Heart left ventricle (tissue), 16 donors: Measurements from ENCODE around the gene MAPKAPK3. TPM values are rescaled to one million over a fixed set of nuclear protein-coding genes. Genes with fewer than 3 reads are reported as not detected.

ENCODE experiments used
- ATAC-seq, 4 donors: fragments of 200-7000 bp; cut with Tn5 transposase; one replicate each; pipeline ENCODE4 v1.9.1; 2020 to 2022; ENCODE audit warnings: moderate library complexity in 4 of 4, mild to moderate bottlenecking in 3 of 4, moderate number of reproducible peaks in 1 of 4
- DNase-seq, 5 donors: peaks; one replicate each; pipeline ENCODE4 v3.0.0-alpha.2; 2020
- H3K27ac ChIP-seq, 12 donors: fragments of 200-600 bp; sonication (generic) in 4 of 12; one replicate each; pipeline versions ENCODE4 v1.5.0 to v1.8.0; 2016 to 2022; ENCODE audit warnings: mild to moderate bottlenecking in 2 of 12
- H3K27me3 ChIP-seq, 9 donors: fragments of 200-600 bp; sonication (generic) in 2 of 9; one replicate each; pipeline versions ENCODE4 v1.5.1 to v1.8.0; 2016 to 2022; ENCODE audit warnings: mild to moderate bottlenecking in 3 of 9
- H3K36me3 ChIP-seq, 9 donors: fragments of 200-600 bp; sonication (generic) in 2 of 9; one replicate each; pipeline versions ENCODE4 v1.5.0 to v1.8.0; 2018 to 2022; ENCODE audit warnings: mild to moderate bottlenecking in 2 of 9
- H3K4me1 ChIP-seq, 12 donors: fragments of 200-600 bp; sonication (generic) in 4 of 12; one replicate each; pipeline versions ENCODE4 v1.5.0 to v1.8.0; 2016 to 2022; ENCODE audit warnings: mild to moderate bottlenecking in 3 of 12
- H3K4me3 ChIP-seq, 12 donors: fragments of 200-600 bp; sonication (generic) in 4 of 12; one replicate each; pipeline versions ENCODE4 v1.5.0 to v1.8.0; 2017 to 2022; ENCODE audit warnings: mild to moderate bottlenecking in 9 of 12, moderate library complexity in 4 of 12
- H3K9me3 ChIP-seq, 12 donors: fragments of 200-600 bp; sonication (generic) in 4 of 12; one replicate each; pipeline versions ENCODE4 v1.5.0 to v1.8.0; 2016 to 2022; ENCODE audit warnings: mild to moderate bottlenecking in 1 of 12
- POLR2A ChIP-seq, 2 donors: fragments of 450-650 bp; IDR thresholded peaks; one replicate each; pipeline ENCODE4 v1.6.1; 2017; ENCODE audit warnings: antibody characterized with exemption in 2 of 2, mild to moderate bottlenecking in 2 of 2, moderate library complexity in 2 of 2
- WGBS, 4 donors: extraction: QIAGEN DNeasy Blood & Tissue Kit in 2 of 4; methylation state at CpG; one replicate each; pipeline versions ENCODE4 v1.1.5 to v1.1.7; 2013 to 2018; 5-methylcytosine and 5-hydroxymethylcytosine counted together
- intact Hi-C, 10 donors: fragments of 100-400 bp; cut with DNase I; formaldehyde crosslinking; loops; one replicate each; pipeline versions ENCODE4 v1.11.1 to v1.14.2; 2022
- long read RNA-seq, 3 donors: library from polyadenylated mRNA; unstranded; transcript quantifications; one replicate each; pipeline ENCODE4 v2.0.0, GENCODE V29; 2020 to 2021
- polyA plus RNA-seq, 2 donors: library from polyadenylated mRNA; stranded (reverse); fragments of 200-250 nt; gene quantifications; one replicate each; pipeline ENCODE4 v1.2.3, GENCODE V29; 2013
- total RNA-seq, 9 donors: library from RNA; depleted of rRNA in 2 of 9; stranded (reverse); fragments of >200 nt in 2 of 9; fragmentation: NEBNext Ultra II Directional in 3 of 9; extraction: Animal tissue kit (Norgen Biotek cat#: 25700) in 3 of 9; gene quantifications; one replicate each; pipeline versions ENCODE4 v1.1.0 to v1.2.4, GENCODE V29; 2016 to 2023
- TF ChIP-seq, protein P1 (sequence below), 12 donors: fragments of 200-600 bp; sonication (generic) in 4 of 12; IDR thresholded peaks; one replicate each; pipeline versions ENCODE4 v1.5.0 to v1.8.0; 2018 to 2022; ENCODE audit warnings: antibody characterized with exemption in 12 of 12, mild to moderate bottlenecking in 5 of 12
- donor health status: ischemic (EF 13 %, LVEDD 7.1; RV severe dilation, severe dysfunction).
- donor health status: healthy with polysubstance abuse.
- donor health status: DM: no; HTN: yes; CAD: no.
- donor health status: DM: no; HTN: no; CAD: no.
- donor health status: ischemic (EF 25% LVEDD 6.9; RV normal size, moderate dysfunction).
- donor health status: ischemic (EF 25% LVEDD 5.7; RV mildly dilated, moderate dysfunction).
- donor health status: healthy.
- donor health status: DM: yes; HTN: yes; CAD: no.
- donor health status: ischemic (EF 35%, LVEDD 5.7; RV mildly dilated, moderate dysfunction).
- donor health status: nonischemic (EF 11% LVEDD 7.7; RV severe dilation, severe dysfunction).
- donor health status: DM: yes; HTN: yes; CAD: no.
- donor health status: PGD.
- donor health status: ischemic (EF 29% LVEDD 5.4; RV normal size, mild dysfunction).
- donor health status: nonischemic (EF 23%, LVEDD 6.1; RV moderate dilation, normal function).

MAPKAPK3 gene
- total RNA-seq = 100 to 1,000 TPM; 239 to 398 (median 316) TPM
- polyA plus RNA-seq = 100 to 1,000 TPM; 226 to 247 TPM
- long read RNA-seq, donor 1, transcript MAPKAPK3-208 (11 exons, 2,563 nt) = minor isoform, 135 of 938 reads
- long read RNA-seq, donor 1, transcript MAPKAPK3-201 (11 exons, 2,500 nt) = major isoform, 332 of 938 reads
- long read RNA-seq, donor 1, partial matches to known transcripts = 436 of 938 reads
- long read RNA-seq, donor 1, other reads (novel, unspliced or antisense) = 33 of 938 reads
- long read RNA-seq, donor 2, transcript MAPKAPK3-201 (11 exons, 2,500 nt) = major isoform, 774 of 1,777 reads
- long read RNA-seq, donor 2, transcript MAPKAPK3-208 (11 exons, 2,563 nt) = minor isoform, 425 of 1,777 reads
- long read RNA-seq, donor 2, partial matches to known transcripts = 460 of 1,777 reads
- long read RNA-seq, donor 2, other reads (novel, unspliced or antisense) = 115 of 1,777 reads
- long read RNA-seq, donor 3, transcript MAPKAPK3-208 (11 exons, 2,563 nt) = minor isoform, 143 of 628 reads
- long read RNA-seq, donor 3, transcript MAPKAPK3-201 (11 exons, 2,500 nt) = major isoform, 264 of 628 reads
- long read RNA-seq, donor 3, partial matches to known transcripts = 192 of 628 reads
- long read RNA-seq, donor 3, other reads (novel, unspliced or antisense) = 29 of 628 reads

DNA sequence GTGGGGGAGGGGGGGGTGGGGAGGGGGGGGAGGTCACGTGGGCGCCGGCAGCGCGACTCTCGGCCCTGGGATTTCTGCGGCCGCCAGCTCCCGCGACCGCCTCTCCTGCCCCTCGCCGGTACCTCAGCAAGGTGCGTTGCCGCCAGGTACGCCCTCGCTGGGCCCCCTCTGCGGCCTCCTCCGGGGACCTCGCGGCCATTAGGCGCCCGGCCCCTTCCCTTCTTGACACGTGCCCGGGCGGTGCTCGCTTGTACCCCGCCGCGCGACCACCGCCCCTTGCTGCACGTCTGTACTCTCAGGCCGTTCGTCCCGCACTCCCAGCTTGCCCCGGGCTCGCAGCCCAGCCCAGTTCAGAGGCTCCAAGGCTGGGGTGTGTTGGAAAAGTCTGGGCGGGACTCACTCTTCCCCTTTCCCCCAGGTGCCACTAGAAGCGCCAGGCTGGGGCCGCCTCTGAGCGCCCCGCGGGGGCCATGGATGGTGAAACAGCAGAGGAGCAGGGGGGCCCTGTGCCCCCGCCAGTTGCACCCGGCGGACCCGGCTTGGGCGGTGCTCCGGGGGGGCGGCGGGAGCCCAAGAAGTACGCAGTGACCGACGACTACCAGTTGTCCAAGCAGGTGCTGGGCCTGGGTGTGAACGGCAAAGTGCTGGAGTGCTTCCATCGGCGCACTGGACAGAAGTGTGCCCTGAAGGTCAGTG lies at the start of gene MAPKAPK3:
Gene MAPKAPK3, plus strand, starts transcription at position 56 of the 696 bp plus-strand sequence. Its CDS starts 415 bp downstream, at position 471.
- ATAC-seq (peak in 3 of 4 donors; percentile 3 to 23 (median 17)), DNase-seq (peak in 4 of 5 donors; percentile 54 to 83 (median 68))
- Histone ChIP-seq H3K9me3 (no peaks in the 10 kb centered on the region), H3K4me3 (peak within 1 kb of the TSS; percentile 70 to 97 (median 88)), H3K4me1 (peaks cover 0 to 82% (median 64%) of the 10 kb centered on the region in 12 donors), H3K27me3 (no peaks in the 10 kb centered on the region), H3K36me3 (peaks cover 0 to 7% (median 0%) of the 10 kb centered on the region in 9 donors), H3K27ac (peak within 1 kb of the TSS; percentile 85 to 99 (median 97))
- 1 to 8% (median 2%) methylated on average over 16 to 58 of the region's 58 CpGs for WGBS, 4 donors
- no peak for TF ChIP-seq POLR2A (IDR thresholded peaks at IDR 0.05)
- TF ChIP-seq, protein P1, sequence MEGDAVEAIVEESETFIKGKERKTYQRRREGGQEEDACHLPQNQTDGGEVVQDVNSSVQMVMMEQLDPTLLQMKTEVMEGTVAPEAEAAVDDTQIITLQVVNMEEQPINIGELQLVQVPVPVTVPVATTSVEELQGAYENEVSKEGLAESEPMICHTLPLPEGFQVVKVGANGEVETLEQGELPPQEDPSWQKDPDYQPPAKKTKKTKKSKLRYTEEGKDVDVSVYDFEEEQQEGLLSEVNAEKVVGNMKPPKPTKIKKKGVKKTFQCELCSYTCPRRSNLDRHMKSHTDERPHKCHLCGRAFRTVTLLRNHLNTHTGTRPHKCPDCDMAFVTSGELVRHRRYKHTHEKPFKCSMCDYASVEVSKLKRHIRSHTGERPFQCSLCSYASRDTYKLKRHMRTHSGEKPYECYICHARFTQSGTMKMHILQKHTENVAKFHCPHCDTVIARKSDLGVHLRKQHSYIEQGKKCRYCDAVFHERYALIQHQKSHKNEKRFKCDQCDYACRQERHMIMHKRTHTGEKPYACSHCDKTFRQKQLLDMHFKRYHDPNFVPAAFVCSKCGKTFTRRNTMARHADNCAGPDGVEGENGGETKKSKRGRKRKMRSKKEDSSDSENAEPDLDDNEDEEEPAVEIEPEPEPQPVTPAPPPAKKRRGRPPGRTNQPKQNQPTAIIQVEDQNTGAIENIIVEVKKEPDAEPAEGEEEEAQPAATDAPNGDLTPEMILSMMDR (IDR thresholded peaks at IDR 0.05) = peak in 2 of 12 donors; percentile 7 to 17
- intact Hi-C loops = loop anchor here in 9 of 10 donors (2.0 to 10.0 kb wide), 9 partner anchors 35 to 1068 kb away; partner anchors contain the start of genes MANF (in 6 of the 9) and RBM15B (in 1 of the 9)

DNA sequence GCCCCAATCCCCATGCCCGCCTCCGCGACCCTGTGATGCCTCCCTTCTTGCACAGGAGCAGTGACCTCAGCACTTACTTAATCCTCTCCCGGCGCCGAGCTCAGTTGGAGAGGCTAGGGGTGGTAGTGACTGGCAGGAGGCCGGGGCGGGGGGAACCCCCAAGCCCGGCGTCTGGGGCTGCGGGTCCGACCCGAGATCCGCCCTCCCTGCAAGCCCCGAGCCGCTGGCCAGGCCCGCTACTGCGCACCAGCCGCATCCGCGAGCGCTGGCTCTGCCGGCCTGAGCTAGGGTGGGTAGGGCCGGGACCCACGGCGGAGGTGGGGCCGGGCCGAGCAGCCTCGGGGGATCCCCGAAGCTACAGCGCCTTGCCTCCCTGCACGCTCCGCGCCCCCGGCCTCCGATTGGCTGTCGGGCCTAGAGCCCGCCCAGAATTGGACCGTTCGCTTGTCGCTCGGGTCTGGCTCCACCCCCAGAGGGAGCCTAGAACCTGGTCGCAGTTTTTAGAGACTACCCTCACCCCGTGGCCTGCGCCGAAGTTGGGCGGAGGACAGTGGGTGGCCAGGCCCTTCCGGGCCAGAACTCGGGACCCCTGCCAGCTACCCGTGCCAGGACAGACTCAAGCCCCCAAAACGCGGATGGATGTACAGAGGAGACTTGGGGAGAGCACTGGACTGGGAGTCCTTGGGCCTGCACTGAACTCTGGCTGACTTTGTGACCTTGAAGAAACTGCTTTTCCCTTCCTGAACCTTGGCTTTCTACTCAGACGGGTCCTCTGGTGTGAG lies 49.4 kb upstream of the MAPKAPK3 start, which contains the start of gene C3orf18:
Gene C3orf18, minus strand, starts transcription at position 362 of the 782 bp plus-strand sequence. CDS start 2,048 bp downstream, outside the sequence.
- intact Hi-C loops = loop anchor here in 1 of 10 donors (5.0 kb wide), 1 partner anchor 820 kb away; the partner anchor contains the start of gene MANF

More for the DNA sequence above, 49.4 kb upstream of the MAPKAPK3 start, which contains the start of gene C3orf18:
- Histone ChIP-seq H3K27ac (peak within 1 kb of the TSS; percentile 38 to 98 (median 95)), H3K4me1 (peaks cover 0 to 66% (median 36%) of the 10 kb centered on the region in 12 donors), H3K4me3 (peak within 1 kb of the TSS; percentile 57 to 95 (median 81)), H3K27me3 (no peaks in the 10 kb centered on the region), H3K36me3 (peaks cover 0 to 19% (median 0%) of the 10 kb centered on the region in 9 donors), H3K9me3 (no peaks in the 10 kb centered on the region)
- TF ChIP-seq POLR2A (IDR thresholded peaks at IDR 0.05) = peak in 1 of 2 donors; percentile 60
- TF ChIP-seq, protein P1 (IDR thresholded peaks at IDR 0.05) = peak in 2 of 12 donors; percentile 7 to 16
- peak; percentile 66 to 80 (median 78) for ATAC-seq
- 2 to 4% (median 3%) methylated on average over 20 to 53 of the region's 53 CpGs for WGBS, 4 donors
- DNase-seq = peak; percentile 95 to 98 (median 97)
